IMR-90 (cell line): ENCODE data around the gene SNAPC4. TPM values are rescaled to one million over a fixed set of nuclear protein-coding genes. Genes with fewer than 3 reads are reported as not detected.

Source experiments
- ATAC-seq: fragments of 200-7000 bp; cut with Tn5 transposase; 2 replicates; pipeline ENCODE4 v1.9.1; 2020; ENCODE audit warnings: low read depth, mild to moderate bottlenecking, moderate library complexity
- BruUV-seq: library from RNA; stranded (reverse); fragments of 400-500 nt; replicated peaks from 2 replicates; lab custom pipeline; 2021; lab: Mats Ljungman, UMichigan
- CTCF ChIA-PET: fragments of 300-600 bp; formaldehyde crosslinking; extraction: SDS; loops from one replicate; lab custom pipeline; 2021; ENCODE audit warnings: antibody characterized with exemption; lab: Yijun Ruan, JAX
- POLR2A ChIA-PET: fragments of 300-600 bp; sonication (Branson Sonifier 250); formaldehyde crosslinking; loops from one replicate; lab custom pipeline; 2022; ENCODE audit warnings: antibody characterized with exemption; ENCODE audit not compliant: unreplicated experiment; lab: Charles Lee
- DNase-seq: peaks from one replicate; pipeline ENCODE4 v3.0.0; 2013
- H2AFZ ChIP-seq: replicated peaks from 2 replicates; pipeline ENCODE3; 2013; ENCODE audit warnings: low read length, mild to moderate bottlenecking; ENCODE audit not compliant: poor library complexity
- H2AK5ac ChIP-seq: 2 replicates; pipeline ENCODE4 v1.6.1; 2013; ENCODE audit warnings: low read depth, low read length, inconsistent platforms
- H2AK9ac ChIP-seq: replicated peaks from 2 replicates; pipeline ENCODE3; 2013; ENCODE audit warnings: mild to moderate bottlenecking, low read depth, low read length, moderate library complexity; ENCODE audit not compliant: poor library complexity
- H2BK120ac ChIP-seq: 2 replicates; pipeline ENCODE4 v1.6.1; 2013; ENCODE audit warnings: low read depth, low read length, inconsistent platforms
- H2BK15ac ChIP-seq: 3 replicates; pipeline ENCODE4 v1.6.1; 2013; ENCODE audit warnings: low read depth, low read length, inconsistent platforms
- H2BK20ac ChIP-seq: 2 replicates; pipeline ENCODE4 v1.6.1; 2013; ENCODE audit warnings: low read depth, mild to moderate bottlenecking, inconsistent platforms, low read length, moderate library complexity
- H2BK5ac ChIP-seq: 2 replicates; pipeline ENCODE4 v1.6.1; 2013; ENCODE audit warnings: mild to moderate bottlenecking, low read depth, low read length, inconsistent platforms; ENCODE audit not compliant: poor library complexity, severe bottlenecking
- H3K14ac ChIP-seq: replicated peaks from 2 replicates; pipeline ENCODE4 v1.6.1; 2013; ENCODE audit warnings: low read depth, low read length, inconsistent platforms
- H3K18ac ChIP-seq: 2 replicates; pipeline ENCODE4 v1.6.1; 2013; ENCODE audit warnings: low read depth, low read length, control low read depth
- H3K23ac ChIP-seq: 2 replicates; pipeline ENCODE4 v1.6.1; 2013; ENCODE audit warnings: low read depth, low read length, inconsistent platforms
- H3K27ac ChIP-seq: 2 replicates; pipeline ENCODE4 v1.5.1; 2013; ENCODE audit warnings: mild to moderate bottlenecking, control low read depth, low read length; ENCODE audit not compliant: insufficient read depth
- H3K27me3 ChIP-seq: 2 replicates; pipeline ENCODE4 v1.6.1; 2013; ENCODE audit warnings: low read length; ENCODE audit not compliant: control insufficient read depth, insufficient read depth
- H3K36me3 ChIP-seq: 2 replicates; pipeline ENCODE4 v1.6.1; 2013; ENCODE audit warnings: low read length, mixed read lengths; ENCODE audit not compliant: control insufficient read depth, insufficient read depth
- H3K4ac ChIP-seq: 2 replicates; pipeline ENCODE4 v1.6.1; 2013; ENCODE audit warnings: low read depth, low read length, inconsistent platforms
- H3K4me1 ChIP-seq: 2 replicates; pipeline ENCODE4 v1.6.1; 2013; ENCODE audit warnings: low read length, mixed read lengths; ENCODE audit not compliant: control insufficient read depth, insufficient read depth
- H3K4me2 ChIP-seq: 2 replicates; pipeline ENCODE4 v1.6.1; 2013; ENCODE audit warnings: low read depth, mild to moderate bottlenecking, control low read depth, low read length, moderate library complexity
- H3K4me3 ChIP-seq: 2 replicates; pipeline ENCODE4 v1.5.1; 2013; ENCODE audit warnings: low read depth, mild to moderate bottlenecking, control low read depth, low read length, moderate library complexity; ENCODE audit not compliant: insufficient read depth
- H3K56ac ChIP-seq: 2 replicates; pipeline ENCODE4 v1.6.1; 2013; ENCODE audit warnings: low read length, inconsistent platforms; ENCODE audit not compliant: insufficient read depth; ENCODE audit errors: extremely low read depth
- H3K79me1 ChIP-seq, 2 experiments: 2 replicates each; pipeline ENCODE4 v1.6.1; 2013; ENCODE audit warnings: low read length in 2 of 2, inconsistent platforms in 1 of 2, low read depth in 1 of 2
- H3K9ac ChIP-seq: 2 replicates; pipeline ENCODE4 v1.6.1; 2013; ENCODE audit warnings: low read depth, low read length, control low read depth
- H3K9me1 ChIP-seq: 2 replicates; pipeline ENCODE4 v1.6.1; 2013; ENCODE audit warnings: low read length, inconsistent platforms; ENCODE audit not compliant: insufficient read depth
- H3K9me3 ChIP-seq: 2 replicates; pipeline ENCODE4 v1.6.1; 2013; ENCODE audit warnings: low read length; ENCODE audit not compliant: control insufficient read depth, insufficient read depth
- H4K20me1 ChIP-seq: 2 replicates; pipeline ENCODE4 v1.6.1; 2013; ENCODE audit warnings: low read length, inconsistent platforms; ENCODE audit not compliant: insufficient read depth
- H4K5ac ChIP-seq: 2 replicates; pipeline ENCODE4 v1.6.1; 2013; ENCODE audit warnings: mild to moderate bottlenecking, low read depth, low read length, control low read depth
- H4K8ac ChIP-seq, 2 experiments: 2 replicates each; pipeline ENCODE4 v1.6.1; 2013; ENCODE audit warnings: low read depth in 2 of 2, low read length in 2 of 2, control low read depth in 1 of 2, inconsistent platforms in 1 of 2
- H4K91ac ChIP-seq: 2 replicates; pipeline ENCODE4 v1.6.1; 2013; ENCODE audit warnings: low read depth, low read length, inconsistent platforms; ENCODE audit not compliant: insufficient read depth
- BHLHE40 ChIP-seq: fragments of 150-350 bp; IDR thresholded peaks from 2 replicates; pipeline ENCODE4 v1.6.1; 2016; ENCODE audit warnings: mild to moderate bottlenecking, low read depth, low read length
- CEBPB ChIP-seq: IDR thresholded peaks from 2 replicates; pipeline ENCODE4 v1.6.1; 2012; ENCODE audit warnings: low read depth, low read length, improper control_type of control experiment
- CHD1 ChIP-seq: IDR thresholded peaks from 2 replicates; pipeline ENCODE4 v1.6.1; 2012; ENCODE audit warnings: low read depth, low read length, improper control_type of control experiment
- FOS ChIP-seq: fragments of 150-350 bp; IDR thresholded peaks from 2 replicates; pipeline ENCODE4 v1.6.1; 2016; ENCODE audit warnings: low read depth, low read length
- MAFK ChIP-seq: IDR thresholded peaks from 2 replicates; pipeline ENCODE4 v1.6.1; 2012; ENCODE audit warnings: low read depth, low read length, improper control_type of control experiment
- MAZ ChIP-seq: IDR thresholded peaks from 2 replicates; pipeline ENCODE4 v1.6.1; 2012; ENCODE audit warnings: low read depth, mild to moderate bottlenecking, low read length, improper control_type of control experiment, moderate library complexity, borderline replicate concordance
- MXI1 ChIP-seq: IDR thresholded peaks from 2 replicates; pipeline ENCODE4 v1.6.1; 2012; ENCODE audit warnings: low read depth, mild to moderate bottlenecking, low read length, moderate library complexity, borderline replicate concordance
- NFE2L2 ChIP-seq: fragments of 150-350 bp; IDR thresholded peaks from 2 replicates; pipeline ENCODE4 v1.6.1; 2016; ENCODE audit warnings: low read depth, mild to moderate bottlenecking, low read length
- POLR2A ChIP-seq: IDR thresholded peaks from 2 replicates; pipeline ENCODE4 v1.6.1; 2012; ENCODE audit warnings: mild to moderate bottlenecking, low read depth, low read length
- RAD21 ChIP-seq: IDR thresholded peaks from 2 replicates; pipeline ENCODE4 v1.6.1; 2012; ENCODE audit warnings: low read length, improper control_type of control experiment
- RCOR1 ChIP-seq: IDR thresholded peaks from 2 replicates; pipeline ENCODE4 v1.6.1; 2012; ENCODE audit warnings: mild to moderate bottlenecking, low read length, improper control_type of control experiment; ENCODE audit not compliant: insufficient replicate concordance
- RFX5 ChIP-seq: IDR thresholded peaks from 2 replicates; pipeline ENCODE4 v1.8.0; 2012; ENCODE audit warnings: low read depth, mild to moderate bottlenecking, low read length, moderate library complexity
- SMC3 ChIP-seq: fragments of 150-350 bp; IDR thresholded peaks from 2 replicates; pipeline ENCODE4 v1.6.1; 2016; ENCODE audit warnings: low read depth, mild to moderate bottlenecking, antibody characterized with exemption, low read length, moderate library complexity
- WGBS, 2 experiments: methylation state at CpG; one replicate each; pipeline versions ENCODE4 v1.1.5 to v1.1.7; 2013; ENCODE audit warnings: missing lambda C conversion rate in 2 of 2; ENCODE audit not compliant: insufficient read length in 1 of 2; ENCODE audit errors: extremely low coverage in 2 of 2; 5-methylcytosine and 5-hydroxymethylcytosine counted together
- dilution Hi-C: fragments of 300-500 bp; cut with HindIII; formaldehyde crosslinking; loops from one replicate; pipeline ENCODE4 v1.14.3; 2018; ENCODE audit warnings: low sequenced_read_pairs; ENCODE audit not compliant: unreplicated experiment
- in situ Hi-C: fragments of 300-500 bp; cut with MboI; formaldehyde crosslinking; loops from 3 replicates; pipeline ENCODE4 v1.14.3; 2019; ENCODE audit warnings: low sequenced_read_pairs, inconsistent platforms, mixed read lengths
- intact Hi-C: fragments of 100-400 bp; cut with micrococcal nuclease; formaldehyde crosslinking; loops from 2 replicates; pipeline ENCODE4 v1.10.0; 2022
- polyA plus RNA-seq, 3 experiments: library from polyadenylated mRNA; depleted of rRNA; stranded (reverse); fragments of >200 nt; gene quantifications; 2 replicates each; pipeline ENCODE4 v1.2.3, GENCODE V29; 2012; ENCODE audit warnings: low replicate concordance in 1 of 3
- total RNA-seq: library from RNA; depleted of rRNA; stranded (reverse); fragments of >200 nt; gene quantifications from 2 replicates; pipeline ENCODE4 v1.2.3, GENCODE V29; 2012
- TF ChIP-seq, protein P1 (sequence below): fragments of 150-350 bp; IDR thresholded peaks from 2 replicates; pipeline ENCODE4 v1.6.1; 2017; ENCODE audit warnings: mild to moderate bottlenecking, antibody characterized with exemption, low read length, low read depth
- TF ChIP-seq, protein P2 (sequence below): fragments of 150-350 bp; IDR thresholded peaks from 2 replicates; pipeline ENCODE4 v1.6.1; 2016; ENCODE audit warnings: low read depth, mild to moderate bottlenecking, low read length, moderate library complexity, borderline replicate concordance
- TF ChIP-seq, protein P3 (sequence below): conservative IDR thresholded peaks from 2 replicates; pipeline ENCODE4 v1.5.1; 2012; ENCODE audit warnings: mild to moderate bottlenecking, low read depth, low read length, improper control_type of control experiment

SNAPC4 gene
- total and polyA plus RNA-seq, 2 of the 4 experiments (the other 2 are of a cell fraction) = 2.5 to 6.5 TPM

DNA sequence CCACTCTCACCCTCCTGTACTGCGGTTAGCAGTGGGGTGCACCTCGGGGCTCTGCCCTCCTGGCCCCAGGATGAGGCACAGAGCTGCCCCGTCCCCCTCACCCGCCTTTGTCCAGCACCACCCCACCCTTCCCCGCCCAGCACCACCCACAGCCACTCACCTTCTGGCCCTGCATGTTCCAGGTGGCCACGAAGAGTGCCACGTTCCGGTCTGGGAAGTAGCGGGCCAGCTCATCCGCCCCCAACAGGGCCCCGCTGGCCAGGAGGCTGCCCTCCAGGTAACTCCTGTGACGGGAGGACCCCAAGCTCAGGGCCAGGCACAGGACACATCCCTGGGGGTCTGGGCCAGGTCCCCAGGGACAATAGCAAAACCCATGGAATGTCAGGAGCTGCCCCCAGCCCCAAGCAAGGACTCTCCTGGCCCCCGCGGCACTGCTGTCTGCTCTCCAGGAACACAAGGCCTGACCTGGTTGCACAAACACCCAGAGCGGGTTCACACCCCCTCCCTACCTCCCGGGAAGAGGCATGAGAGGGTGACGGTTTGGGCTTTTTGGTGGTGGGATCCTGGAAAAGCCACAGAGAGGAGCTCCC, 34.7 kb upstream of the SNAPC4 start:
- Histone ChIP-seq H3K27me3 (no peaks in the 10 kb centered on the region), H2BK5ac (no peak overlapping the region), H2AK9ac (no peak overlapping the region), H3K4me3 (no peak overlapping the region), H2BK120ac (no peak overlapping the region), H3K14ac (no peak overlapping the region), H3K4ac (no peak overlapping the region), H2AFZ (no peak overlapping the region), H3K4me2 (no peak overlapping the region), H3K18ac (no peak overlapping the region), H3K4me1 (peaks cover 4% of the 10 kb centered on the region; the same call in 1 of the 2 replicates), H4K91ac (no peak overlapping the region), H3K9me1 (peaks cover 8% of the 10 kb centered on the region; the same call in 1 of the 2 replicates), H4K5ac (no peak overlapping the region), H2BK20ac (no peak overlapping the region), H2BK15ac (no peak overlapping the region), H3K79me1 (peaks cover 6 to 62% of the 10 kb centered on the region in 2 experiments), H3K36me3 (peaks cover 33% of the 10 kb centered on the region), H4K8ac (no peak overlapping the region), H2AK5ac (no peak overlapping the region), H3K56ac (no peak overlapping the region), H3K9me3 (no peaks in the 10 kb centered on the region), H4K20me1 (peaks cover 54% of the 10 kb centered on the region), H3K23ac (no peak overlapping the region), H3K27ac (no peak overlapping the region), H3K9ac (no peak overlapping the region)
- POLR2A ChIA-PET = no interaction called here
- ATAC-seq (no peak), DNase-seq (no peak)
- intact Hi-C loops (no loop called here), dilution Hi-C loops (no loop called here), in situ Hi-C loops (no loop called here)
- TF ChIP-seq, protein P1, sequence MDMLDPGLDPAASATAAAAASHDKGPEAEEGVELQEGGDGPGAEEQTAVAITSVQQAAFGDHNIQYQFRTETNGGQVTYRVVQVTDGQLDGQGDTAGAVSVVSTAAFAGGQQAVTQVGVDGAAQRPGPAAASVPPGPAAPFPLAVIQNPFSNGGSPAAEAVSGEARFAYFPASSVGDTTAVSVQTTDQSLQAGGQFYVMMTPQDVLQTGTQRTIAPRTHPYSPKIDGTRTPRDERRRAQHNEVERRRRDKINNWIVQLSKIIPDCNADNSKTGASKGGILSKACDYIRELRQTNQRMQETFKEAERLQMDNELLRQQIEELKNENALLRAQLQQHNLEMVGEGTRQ = no peak
- TF ChIP-seq, protein P2, sequence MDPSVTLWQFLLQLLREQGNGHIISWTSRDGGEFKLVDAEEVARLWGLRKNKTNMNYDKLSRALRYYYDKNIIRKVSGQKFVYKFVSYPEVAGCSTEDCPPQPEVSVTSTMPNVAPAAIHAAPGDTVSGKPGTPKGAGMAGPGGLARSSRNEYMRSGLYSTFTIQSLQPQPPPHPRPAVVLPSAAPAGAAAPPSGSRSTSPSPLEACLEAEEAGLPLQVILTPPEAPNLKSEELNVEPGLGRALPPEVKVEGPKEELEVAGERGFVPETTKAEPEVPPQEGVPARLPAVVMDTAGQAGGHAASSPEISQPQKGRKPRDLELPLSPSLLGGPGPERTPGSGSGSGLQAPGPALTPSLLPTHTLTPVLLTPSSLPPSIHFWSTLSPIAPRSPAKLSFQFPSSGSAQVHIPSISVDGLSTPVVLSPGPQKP = no peak
- no peak for TF ChIP-seq BHLHE40
- TF ChIP-seq FOS = no peak
- no peak for TF ChIP-seq MXI1
- TF ChIP-seq, protein P3, sequence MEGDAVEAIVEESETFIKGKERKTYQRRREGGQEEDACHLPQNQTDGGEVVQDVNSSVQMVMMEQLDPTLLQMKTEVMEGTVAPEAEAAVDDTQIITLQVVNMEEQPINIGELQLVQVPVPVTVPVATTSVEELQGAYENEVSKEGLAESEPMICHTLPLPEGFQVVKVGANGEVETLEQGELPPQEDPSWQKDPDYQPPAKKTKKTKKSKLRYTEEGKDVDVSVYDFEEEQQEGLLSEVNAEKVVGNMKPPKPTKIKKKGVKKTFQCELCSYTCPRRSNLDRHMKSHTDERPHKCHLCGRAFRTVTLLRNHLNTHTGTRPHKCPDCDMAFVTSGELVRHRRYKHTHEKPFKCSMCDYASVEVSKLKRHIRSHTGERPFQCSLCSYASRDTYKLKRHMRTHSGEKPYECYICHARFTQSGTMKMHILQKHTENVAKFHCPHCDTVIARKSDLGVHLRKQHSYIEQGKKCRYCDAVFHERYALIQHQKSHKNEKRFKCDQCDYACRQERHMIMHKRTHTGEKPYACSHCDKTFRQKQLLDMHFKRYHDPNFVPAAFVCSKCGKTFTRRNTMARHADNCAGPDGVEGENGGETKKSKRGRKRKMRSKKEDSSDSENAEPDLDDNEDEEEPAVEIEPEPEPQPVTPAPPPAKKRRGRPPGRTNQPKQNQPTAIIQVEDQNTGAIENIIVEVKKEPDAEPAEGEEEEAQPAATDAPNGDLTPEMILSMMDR = no peak
- no peak for TF ChIP-seq RCOR1
- no peak for TF ChIP-seq RFX5
- no peak for TF ChIP-seq MAZ
- TF ChIP-seq NFE2L2 = no peak
- no peak for TF ChIP-seq CHD1
- TF ChIP-seq RAD21 = no peak
- TF ChIP-seq MAFK = no peak
- no peak for TF ChIP-seq CEBPB
- no peak for TF ChIP-seq SMC3
- TF ChIP-seq POLR2A = no peak
- 93% methylated on average over 9 of the region's 17 CpGs; no CpG with 5 or more reads in 1 of the 2 experiments for whole genome bisulfite sequencing, 2 experiments
- no TSS peak for BruUV-seq
- CTCF ChIA-PET = no interaction called here
